Measurements from ENCODE around the gene ZNF431. TPM values are rescaled to one million over a fixed set of nuclear protein-coding genes. Genes with fewer than 3 reads are reported as not detected.

ZNF431 gene
- total and polyA plus RNA-seq, 2 of the 4 experiments (the other 2 are of a cell fraction) = 4.3 to 4.5 TPM

- no peaks in the 10 kb centered on the region; the same call in 1 of the 2 replicates for H3K9me3 ChIP-seq (ENCODE audit: control insufficient read depth, insufficient read depth, low read length)
- H3K23ac ChIP-seq (ENCODE audit: low read depth, low read length) = no peak overlapping the region
- H2BK120ac ChIP-seq (ENCODE audit: low read depth, low read length) = no peak overlapping the region
- no peak overlapping the region for H3K56ac ChIP-seq (ENCODE audit: extremely low read depth, insufficient read depth, low read length)
- H2BK5ac ChIP-seq (ENCODE audit: low read depth, low read length, poor library complexity, severe bottlenecking) = no peak overlapping the region
- H3K9me1 ChIP-seq (ENCODE audit: insufficient read depth, low read length) = no peaks in the 10 kb centered on the region
- H3K4me1 ChIP-seq (ENCODE audit: control insufficient read depth, insufficient read depth, low read length) = no peaks in the 10 kb centered on the region
- TF ChIP-seq CTCF (conservative IDR thresholded peaks at IDR 0.05; ENCODE audit: low read depth, low read length) (no peak), RFX5 (IDR thresholded peaks at IDR 0.05; ENCODE audit: low read depth, low read length) (no peak), BHLHE40 (IDR thresholded peaks at IDR 0.05; ENCODE audit: low read depth, low read length) (no peak), MAZ (IDR thresholded peaks at IDR 0.05; ENCODE audit: borderline replicate concordance, low read depth, low read length) (no peak), MXI1 (IDR thresholded peaks at IDR 0.05; ENCODE audit: borderline replicate concordance, low read depth, low read length) (no peak), POLR2A (IDR thresholded peaks at IDR 0.05; ENCODE audit: low read depth, low read length) (no peak), ELK1 (IDR thresholded peaks at IDR 0.05; ENCODE audit: borderline replicate concordance, low read depth, low read length) (no peak), USF2 (IDR thresholded peaks at IDR 0.05; ENCODE audit: low read depth, low read length) (no peak), MAFK (IDR thresholded peaks at IDR 0.05; ENCODE audit: low read depth, low read length) (no peak), SMC3 (IDR thresholded peaks at IDR 0.05; ENCODE audit: low read depth, low read length) (no peak), NFE2L2 (IDR thresholded peaks at IDR 0.05; ENCODE audit: low read depth, low read length) (no peak)
- no peak overlapping the region for H3K4me2 ChIP-seq (ENCODE audit: low read depth, low read length)
- no peak for DNase-seq
- no peak overlapping the region for H3K4ac ChIP-seq (ENCODE audit: low read depth, low read length)
- no peak overlapping the region for H4K91ac ChIP-seq (ENCODE audit: insufficient read depth, low read depth, low read length)
- H3K14ac ChIP-seq (replicated peaks; ENCODE audit: low read depth, low read length) = no peak overlapping the region
- dilution Hi-C loops (cut with HindIII; ENCODE audit: low sequenced_read_pairs, unreplicated experiment) = no loop called here
- H2AFZ ChIP-seq (replicated peaks; ENCODE audit: low read length, poor library complexity) = no peak overlapping the region
- in situ Hi-C loops (cut with MboI; ENCODE audit: low sequenced_read_pairs) = no loop called here
- H2BK20ac ChIP-seq (ENCODE audit: low read depth, low read length) = no peak overlapping the region
- H3K4me3 ChIP-seq (ENCODE audit: insufficient read depth, low read depth, low read length) = no peak overlapping the region
- ChIA-PET CTCF (no interaction called here), POLR2A (ENCODE audit: unreplicated experiment) (no interaction called here)
- H3K36me3 ChIP-seq (ENCODE audit: control insufficient read depth, insufficient read depth, low read length) = peaks cover 43% of the 10 kb centered on the region
- H2AK9ac ChIP-seq (replicated peaks; ENCODE audit: low read depth, low read length, poor library complexity) = no peak overlapping the region
- H3K9ac ChIP-seq (ENCODE audit: low read depth, low read length) = no peak overlapping the region
- no peak overlapping the region for H4K5ac ChIP-seq (ENCODE audit: low read depth, low read length)
- H2AK5ac ChIP-seq (ENCODE audit: low read depth, low read length) = no peak overlapping the region
- no TSS peak for BruUV-seq (replicated peaks)
- no peak overlapping the region for H2BK15ac ChIP-seq (ENCODE audit: low read depth, low read length)
- no peak overlapping the region for H3K27ac ChIP-seq (ENCODE audit: insufficient read depth, low read length)
- intact Hi-C loops (cut with micrococcal nuclease) = loop anchor here (10.0 kb wide), 1 partner anchor 124 kb away; the partner anchor contains the start of gene ZNF430
- peaks cover 8 to 9% of the 10 kb centered on the region in 2 experiments; a peak in 3 of 4 replicates for H3K79me1 ChIP-seq (ENCODE audit: low read depth in 1 of 2, low read length in 2 of 2)
- no peaks in the 10 kb centered on the region for H3K27me3 ChIP-seq (ENCODE audit: control insufficient read depth, insufficient read depth, low read length)
- no peak for ATAC-seq (ENCODE audit: low read depth)
- H4K8ac ChIP-seq (ENCODE audit: low read depth in 2 of 2, low read length in 2 of 2) = no peak overlapping the region
- no peaks in the 10 kb centered on the region for H4K20me1 ChIP-seq (ENCODE audit: insufficient read depth, low read length)
- H3K18ac ChIP-seq (ENCODE audit: low read depth, low read length) = no peak overlapping the region
Measured at GRCh38 chr19:21148681-21149080, 6.8 kb downstream of the ZNF431 start.

Measured in IMR-90 (cell line).